Measurements from ENCODE around the gene ATL2.
"Not testable (repeated sequence)": the region's sequence is repeated elsewhere in the genome, so short reads cannot be mapped to it uniquely, and the experiment has no call there.

Gene ATL2

GRCh38 chr2:38323623-38324022 is 53.5 kb downstream of the ATL2 start:
- Mint-ChIP-seq H3K4me1 (peaks cover 20% of the 10 kb centered on the region), H3K4me3 (no peak overlapping the region), H3K27me3 (no peaks in the 10 kb centered on the region), H3K27ac (no peak overlapping the region), H3K36me3 (ENCODE audit: low read depth) (peaks cover 39% of the 10 kb centered on the region), H3K9me3 (peaks cover 3% of the 10 kb centered on the region)
- ATAC-seq (no peak), DNase-seq (no peak)

GRCh38 chr2:38322224-38322914 is 54.7 kb downstream of the ATL2 start:
- no peak overlapping the region for H3K27ac Mint-ChIP-seq
- H3K9me3 Mint-ChIP-seq = no peaks in the 10 kb centered on the region
- DNase-seq (no peak), ATAC-seq (no peak)
- H3K36me3 Mint-ChIP-seq (ENCODE audit: low read depth) = peaks cover 35% of the 10 kb centered on the region
- H3K4me3 Mint-ChIP-seq = no peak overlapping the region
- peaks cover 14% of the 10 kb centered on the region for H3K4me1 Mint-ChIP-seq
- no peaks in the 10 kb centered on the region for H3K27me3 Mint-ChIP-seq

- not testable (repeated sequence) for H3K9me3 Mint-ChIP-seq, DNase-seq, H3K27ac Mint-ChIP-seq, ATAC-seq, H3K4me3 Mint-ChIP-seq, H3K27me3 Mint-ChIP-seq
- H3K4me1 Mint-ChIP-seq = peaks cover 16% of the 10 kb centered on the region
- peaks cover 41% of the 10 kb centered on the region for H3K36me3 Mint-ChIP-seq (ENCODE audit: low read depth)
Measured at GRCh38 chr2:38319240-38319639, 57.8 kb downstream of the ATL2 start.

- Mint-ChIP-seq H3K27me3 (no peaks in the 10 kb centered on the region), H3K4me3 (no peak overlapping the region), H3K9me3 (no peaks in the 10 kb centered on the region), H3K4me1 (peaks cover 14% of the 10 kb centered on the region), H3K36me3 (ENCODE audit: low read depth) (peaks cover 47% of the 10 kb centered on the region), H3K27ac (no peak overlapping the region)
- ATAC-seq = no peak
- no peak for DNase-seq
Measured at GRCh38 chr2:38317725-38318124, 59.3 kb downstream of the ATL2 start.

GRCh38 chr2:38315707-38316333 is 61.3 kb downstream of the ATL2 start:
- no peak overlapping the region for H3K4me3 Mint-ChIP-seq
- no peak for DNase-seq

GRCh38 chr2:38308821-38309220 is 68.3 kb downstream of the ATL2 start:
- no peak overlapping the region for H3K4me3 Mint-ChIP-seq
- ATAC-seq (no peak), DNase-seq (no peak)
- H3K36me3 Mint-ChIP-seq (ENCODE audit: low read depth) = peaks cover 74% of the 10 kb centered on the region
- no peaks in the 10 kb centered on the region for H3K27me3 Mint-ChIP-seq
- no peaks in the 10 kb centered on the region for H3K9me3 Mint-ChIP-seq
- H3K4me1 Mint-ChIP-seq = peaks cover 14% of the 10 kb centered on the region
- H3K27ac Mint-ChIP-seq = no peak overlapping the region

More at GRCh38 chr2:38315707-38316333, 61.3 kb downstream of the ATL2 start:
- no peak overlapping the region for H3K27ac Mint-ChIP-seq
- ATAC-seq = peak; percentile 98
- H3K9me3 Mint-ChIP-seq = no peaks in the 10 kb centered on the region
- peaks cover 13% of the 10 kb centered on the region for H3K4me1 Mint-ChIP-seq
- H3K36me3 Mint-ChIP-seq (ENCODE audit: low read depth) = peaks cover 55% of the 10 kb centered on the region
- H3K27me3 Mint-ChIP-seq = no peaks in the 10 kb centered on the region

- Mint-ChIP-seq H3K36me3 (ENCODE audit: low read depth) (peaks cover 62% of the 10 kb centered on the region), H3K9me3 (no peaks in the 10 kb centered on the region), H3K27ac (peak overlapping the region; percentile 57), H3K4me1 (peaks cover 22% of the 10 kb centered on the region), H3K27me3 (no peaks in the 10 kb centered on the region), H3K4me3 (no peak overlapping the region)
- DNase-seq = no peak
- peak; percentile 21 for ATAC-seq
Measured at GRCh38 chr2:38301969-38302702, 74.9 kb downstream of the ATL2 start.

GRCh38 chr2:38301340-38301968 is 75.6 kb downstream of the ATL2 start:
- ATAC-seq (peak; percentile 82), DNase-seq (peak; percentile 13)
- Mint-ChIP-seq H3K27ac (peak overlapping the region; percentile 57), H3K27me3 (no peaks in the 10 kb centered on the region), H3K9me3 (no peaks in the 10 kb centered on the region), H3K36me3 (ENCODE audit: low read depth) (peaks cover 60% of the 10 kb centered on the region), H3K4me3 (no peak overlapping the region), H3K4me1 (peaks cover 22% of the 10 kb centered on the region)

- no peaks in the 10 kb centered on the region for H3K27me3 Mint-ChIP-seq
- no peak overlapping the region for H3K4me3 Mint-ChIP-seq
- no peak overlapping the region for H3K27ac Mint-ChIP-seq
Measured at GRCh38 chr2:38298539-38298938, 78.5 kb downstream of the ATL2 start.

GRCh38 chr2:38296197-38296780 is 80.8 kb downstream of the ATL2 start:
- peaks cover 5% of the 10 kb centered on the region for H3K4me1 Mint-ChIP-seq
- ATAC-seq = no peak
- H3K4me3 Mint-ChIP-seq = no peak overlapping the region
- H3K9me3 Mint-ChIP-seq = no peaks in the 10 kb centered on the region
- no peak overlapping the region for H3K27ac Mint-ChIP-seq
- peaks cover 41% of the 10 kb centered on the region for H3K36me3 Mint-ChIP-seq (ENCODE audit: low read depth)
- H3K27me3 Mint-ChIP-seq = no peaks in the 10 kb centered on the region
- DNase-seq = no peak

More at GRCh38 chr2:38298539-38298938, 78.5 kb downstream of the ATL2 start:
- ATAC-seq = no peak
- peaks cover 10% of the 10 kb centered on the region for H3K4me1 Mint-ChIP-seq
- H3K9me3 Mint-ChIP-seq = no peaks in the 10 kb centered on the region
- no peak for DNase-seq
- H3K36me3 Mint-ChIP-seq (ENCODE audit: low read depth) = peaks cover 51% of the 10 kb centered on the region

- peaks cover 34% of the 10 kb centered on the region for H3K36me3 Mint-ChIP-seq (ENCODE audit: low read depth)
- DNase-seq (no peak), ATAC-seq (no peak)
- H3K4me1 Mint-ChIP-seq = no peaks in the 10 kb centered on the region
- H3K27me3 Mint-ChIP-seq = peaks cover 2% of the 10 kb centered on the region
- H3K4me3 Mint-ChIP-seq = no peak overlapping the region
- no peak overlapping the region for H3K27ac Mint-ChIP-seq
- H3K9me3 Mint-ChIP-seq = no peaks in the 10 kb centered on the region
Measured at GRCh38 chr2:38294597-38294996, 82.5 kb downstream of the ATL2 start.

- DNase-seq = no peak
- Mint-ChIP-seq H3K4me1 (no peaks in the 10 kb centered on the region), H3K27me3 (peaks cover 2% of the 10 kb centered on the region), H3K36me3 (ENCODE audit: low read depth) (peaks cover 25% of the 10 kb centered on the region), H3K9me3 (no peaks in the 10 kb centered on the region), H3K27ac (no peak overlapping the region), H3K4me3 (no peak overlapping the region)
- no peak for ATAC-seq
Measured at GRCh38 chr2:38293152-38293865, 83.8 kb downstream of the ATL2 start.

GRCh38 chr2:38290332-38290731 is 86.7 kb downstream of the ATL2 start:
- no peak overlapping the region for H3K4me3 Mint-ChIP-seq
- DNase-seq (no peak), ATAC-seq (no peak)
- no peaks in the 10 kb centered on the region for H3K4me1 Mint-ChIP-seq
- peaks cover 10% of the 10 kb centered on the region for H3K27me3 Mint-ChIP-seq
- H3K27ac Mint-ChIP-seq = no peak overlapping the region
- H3K9me3 Mint-ChIP-seq = no peaks in the 10 kb centered on the region
- peaks cover 4% of the 10 kb centered on the region for H3K36me3 Mint-ChIP-seq (ENCODE audit: low read depth)

- DNase-seq (no peak), ATAC-seq (no peak)
- H3K4me1 Mint-ChIP-seq = no peaks in the 10 kb centered on the region
- H3K36me3 Mint-ChIP-seq (ENCODE audit: low read depth) = no peaks in the 10 kb centered on the region
- no peaks in the 10 kb centered on the region for H3K9me3 Mint-ChIP-seq
- no peak overlapping the region for H3K4me3 Mint-ChIP-seq
- H3K27ac Mint-ChIP-seq = no peak overlapping the region
- H3K27me3 Mint-ChIP-seq = peaks cover 13% of the 10 kb centered on the region
Measured at GRCh38 chr2:38284971-38285370, 92.1 kb downstream of the ATL2 start.
